NB4 (cell line): Measurements from ENCODE around the gene LRMDA.

Experiments
- DNase-seq: peaks from one replicate; pipeline ENCODE4 v3.0.0; 2010; ENCODE audit warnings: low read depth
- H3K4me3 ChIP-seq: one replicate; pipeline ENCODE4 v1.5.1; 2011; ENCODE audit warnings: mild to moderate bottlenecking, low read depth, low read length, moderate library complexity
- CTCF ChIP-seq: IDR thresholded peaks from one replicate; pipeline ENCODE4 v1.5.1; 2012; ENCODE audit warnings: low read depth, low read length
- MYC ChIP-seq: IDR thresholded peaks from 2 replicates; pipeline ENCODE4 v1.6.1; 2011; ENCODE audit warnings: low read depth, low read length
- POLR2A ChIP-seq: IDR thresholded peaks from 2 replicates; pipeline ENCODE4 v1.6.1; 2011; ENCODE audit warnings: mild to moderate bottlenecking; ENCODE audit not compliant: insufficient read length; ENCODE audit errors: extremely low read depth
- TF ChIP-seq, protein P1 (sequence below): IDR thresholded peaks from 2 replicates; pipeline ENCODE4 v1.6.1; 2011; ENCODE audit warnings: low read depth, low read length

LRMDA gene

DNA sequence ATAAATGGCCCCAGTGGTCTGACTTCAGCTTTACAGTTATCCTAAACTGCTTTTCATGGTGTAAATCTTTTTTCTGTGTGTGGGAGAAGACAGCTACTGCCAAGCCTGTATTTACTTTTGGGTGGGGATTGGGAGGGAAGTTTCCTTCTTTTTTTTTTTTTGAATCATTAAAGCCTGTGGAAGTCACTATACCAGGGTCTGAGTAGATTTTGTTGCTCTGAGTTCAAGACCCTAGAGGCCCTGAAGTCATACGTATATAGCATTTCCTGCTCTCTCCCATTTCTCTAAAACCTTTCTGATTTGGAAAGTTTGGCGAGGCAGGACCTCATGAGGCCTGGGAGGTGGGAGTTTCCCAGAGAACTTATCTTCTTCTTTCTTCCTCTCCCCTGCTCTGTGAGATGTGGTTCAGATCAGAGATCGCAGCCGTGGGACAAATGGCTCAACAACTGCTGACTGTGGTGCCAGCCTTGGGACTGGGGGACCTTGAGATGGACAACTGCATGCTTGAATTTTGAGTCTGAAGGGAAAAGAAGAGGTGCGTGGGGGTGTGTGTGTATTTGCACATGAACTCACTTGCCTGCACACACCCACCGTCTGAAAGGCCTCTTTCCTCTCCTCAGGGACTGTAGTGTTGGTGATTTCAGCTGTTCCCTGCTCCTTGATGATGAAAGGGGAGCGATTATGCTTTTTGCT is 18.1 kb downstream of the LRMDA start:
- H3K4me3 ChIP-seq, result no peak overlapping the region
- peak; percentile 52 for DNase-seq

DNA sequence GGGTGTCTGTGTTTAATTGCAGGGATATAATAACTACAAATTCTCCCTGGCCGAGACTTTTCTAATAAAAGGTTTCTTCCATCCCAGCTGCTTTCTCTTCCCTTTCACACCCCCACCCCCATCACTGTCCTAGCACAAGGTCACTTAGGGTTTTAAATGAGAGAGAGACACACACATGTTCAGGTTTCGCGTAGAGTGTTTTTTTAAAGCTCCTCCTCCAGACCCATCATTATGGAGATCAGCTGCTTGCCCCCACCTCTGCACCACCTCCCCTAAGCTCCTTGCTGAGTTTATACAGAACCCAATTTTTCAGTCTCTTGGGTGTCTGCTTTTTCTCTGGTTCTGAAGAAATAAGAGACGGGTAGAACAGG is 18.6 kb downstream of the LRMDA start:
- H3K4me3 ChIP-seq, result no peak overlapping the region
- peak; percentile 41 for DNase-seq
- TF ChIP-seq MYC, result no peak
- TF ChIP-seq, protein P1, sequence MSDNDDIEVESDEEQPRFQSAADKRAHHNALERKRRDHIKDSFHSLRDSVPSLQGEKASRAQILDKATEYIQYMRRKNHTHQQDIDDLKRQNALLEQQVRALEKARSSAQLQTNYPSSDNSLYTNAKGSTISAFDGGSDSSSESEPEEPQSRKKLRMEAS, result peak; percentile 20; the same call in 1 of the 2 replicates

More for the DNA sequence above, 18.1 kb downstream of the LRMDA start:
- TF ChIP-seq, protein P1, result no peak
- no peak for TF ChIP-seq CTCF
- TF ChIP-seq POLR2A, result no peak
- no peak for TF ChIP-seq MYC

DNA sequence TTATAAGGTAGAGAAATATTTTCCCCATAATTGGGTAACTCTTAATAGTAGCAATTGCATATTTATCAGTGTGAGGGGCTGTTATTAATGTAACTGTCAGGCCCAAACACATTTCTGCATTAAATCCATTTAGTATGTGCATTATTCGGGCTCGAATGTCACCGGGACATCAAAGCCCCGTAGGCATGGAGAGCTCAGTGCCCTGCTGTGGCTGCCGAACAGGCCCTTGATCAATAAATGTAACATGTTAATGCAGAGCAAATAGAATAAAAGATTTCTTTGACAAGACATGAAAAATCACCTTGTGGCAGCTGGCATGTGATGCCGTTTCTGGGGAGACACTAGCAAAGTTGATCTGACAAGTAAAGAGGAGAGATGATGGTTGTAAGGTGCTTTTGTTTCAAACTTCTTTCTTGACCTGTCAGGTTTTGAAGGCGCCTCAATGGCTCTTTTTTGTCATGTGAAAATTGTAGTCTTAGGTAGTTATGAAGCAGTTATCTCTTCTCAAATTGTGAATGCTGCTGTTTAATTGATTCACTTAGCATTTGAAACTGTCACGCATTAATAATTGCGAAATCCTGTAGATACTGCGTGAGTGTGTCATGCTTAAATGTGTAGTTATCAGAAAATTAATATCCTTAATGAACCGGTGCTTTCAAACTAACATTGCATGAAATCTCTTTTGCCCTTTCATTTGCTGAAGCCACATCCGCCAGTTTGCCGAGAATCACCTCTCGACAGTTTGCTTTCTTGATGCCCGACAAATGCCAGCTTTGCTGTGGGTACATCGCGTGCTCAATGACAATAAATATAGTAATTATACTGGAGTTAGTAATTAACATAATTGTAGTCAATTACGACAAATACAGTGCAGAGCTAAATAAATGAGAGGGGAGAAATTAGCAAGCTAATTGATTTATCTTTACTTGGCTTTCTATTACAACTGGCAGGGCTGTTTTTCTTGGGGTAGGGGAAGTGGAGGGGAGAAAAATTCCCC is 19.5 kb downstream of the LRMDA start:
- TF ChIP-seq, protein P1, result no peak
- TF ChIP-seq MYC, result no peak
- no peak for TF ChIP-seq CTCF
- no peak for TF ChIP-seq POLR2A
- no peak overlapping the region for H3K4me3 ChIP-seq
- no peak for DNase-seq

DNA sequence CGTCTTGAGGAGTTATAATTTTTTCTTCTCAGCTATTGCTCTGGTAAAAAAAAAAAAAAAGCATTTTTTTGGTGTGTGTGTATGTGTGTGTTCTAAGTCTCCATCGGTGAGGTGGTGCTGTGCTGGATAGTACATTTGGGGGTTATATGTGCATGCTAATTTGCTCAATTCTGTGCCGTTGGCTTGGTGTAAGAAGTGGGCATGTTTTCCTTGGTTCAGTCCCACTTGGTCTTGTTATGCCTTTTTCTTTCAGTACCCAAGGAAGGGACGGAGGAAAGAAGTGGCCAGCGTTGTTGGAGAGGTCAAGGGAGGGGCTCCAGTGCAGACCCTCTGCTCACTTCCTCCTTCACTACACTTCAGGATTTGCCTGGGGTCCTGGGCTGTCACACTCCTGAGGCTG is 20.4 kb downstream of the LRMDA start:
- no peak overlapping the region for H3K4me3 ChIP-seq
- DNase-seq, result no peak
- no peak for TF ChIP-seq CTCF

GRCh38 chr10:75452997-75453396 is 21.6 kb downstream of the LRMDA start:
- TF ChIP-seq MYC (no peak), POLR2A (no peak)
- no peak overlapping the region for H3K4me3 ChIP-seq

GRCh38 chr10:75456122-75456521 is 24.7 kb downstream of the LRMDA start:
- DNase-seq, result no peak
- no peak overlapping the region for H3K4me3 ChIP-seq
- TF ChIP-seq MYC (no peak), POLR2A (no peak), CTCF (no peak)
- TF ChIP-seq, protein P1, result no peak

More at GRCh38 chr10:75452997-75453396, 21.6 kb downstream of the LRMDA start:
- no peak for DNase-seq

- no peak for DNase-seq
- no peak overlapping the region for H3K4me3 ChIP-seq
- TF ChIP-seq CTCF (no peak), POLR2A (no peak), MYC (no peak)
- TF ChIP-seq, protein P1, result no peak
Observed at GRCh38 chr10:75460059-75460458, 28.6 kb downstream of the LRMDA start.
